GM21619 (cell line): ENCODE data around the gene TMEM240.
"Not testable (repeated sequence)": the region's sequence is repeated elsewhere in the genome, so short reads cannot be mapped to it uniquely, and the experiment has no call there.

Source experiments
- ATAC-seq: cut with Tn5 transposase; IDR thresholded peaks from one replicate; pipeline ENCODE4 v1.9.1; 2021; ENCODE audit not compliant: unreplicated experiment

TMEM240 gene

DNA sequence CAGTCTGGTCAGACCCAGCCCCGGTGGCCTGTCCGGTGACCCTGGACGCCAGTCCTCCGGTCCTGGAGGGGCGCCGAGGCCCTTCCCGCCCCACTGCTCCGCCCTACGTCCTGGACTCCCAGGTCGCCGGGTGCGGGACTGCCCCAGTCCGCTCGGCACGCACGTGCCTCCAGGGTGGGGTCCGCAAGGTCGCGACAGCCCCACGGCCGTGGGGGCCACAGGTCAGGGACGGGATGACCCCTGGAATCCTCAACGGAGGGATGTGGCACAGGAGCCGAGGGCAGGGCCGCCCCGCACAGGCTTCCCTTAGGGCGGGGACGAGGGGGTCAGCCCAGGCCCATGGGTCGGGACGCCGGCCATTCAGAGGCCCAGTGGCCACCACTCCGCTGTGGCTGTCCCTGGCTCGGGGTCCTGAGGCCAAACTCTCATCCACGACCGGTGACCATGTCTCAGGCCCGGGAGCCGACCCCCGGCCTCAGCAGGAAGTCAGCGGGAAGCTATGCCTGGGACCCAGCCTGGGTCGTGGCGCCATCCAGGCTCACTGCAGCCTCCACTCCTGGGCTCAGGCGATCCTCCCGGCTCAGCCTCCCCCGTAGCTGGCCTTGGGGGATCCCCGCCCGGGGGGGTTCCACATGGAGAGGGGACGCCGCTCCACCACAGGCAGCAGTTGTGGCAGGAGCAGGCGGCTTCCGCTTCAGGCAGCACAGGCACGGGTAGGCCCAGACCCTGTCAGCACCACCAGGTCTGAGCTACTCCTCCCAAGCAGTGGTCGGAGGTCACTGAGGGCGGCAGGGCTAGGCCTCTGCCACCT lies 599 bp upstream of the TMEM240 start:
- no peak for ATAC-seq

DNA sequence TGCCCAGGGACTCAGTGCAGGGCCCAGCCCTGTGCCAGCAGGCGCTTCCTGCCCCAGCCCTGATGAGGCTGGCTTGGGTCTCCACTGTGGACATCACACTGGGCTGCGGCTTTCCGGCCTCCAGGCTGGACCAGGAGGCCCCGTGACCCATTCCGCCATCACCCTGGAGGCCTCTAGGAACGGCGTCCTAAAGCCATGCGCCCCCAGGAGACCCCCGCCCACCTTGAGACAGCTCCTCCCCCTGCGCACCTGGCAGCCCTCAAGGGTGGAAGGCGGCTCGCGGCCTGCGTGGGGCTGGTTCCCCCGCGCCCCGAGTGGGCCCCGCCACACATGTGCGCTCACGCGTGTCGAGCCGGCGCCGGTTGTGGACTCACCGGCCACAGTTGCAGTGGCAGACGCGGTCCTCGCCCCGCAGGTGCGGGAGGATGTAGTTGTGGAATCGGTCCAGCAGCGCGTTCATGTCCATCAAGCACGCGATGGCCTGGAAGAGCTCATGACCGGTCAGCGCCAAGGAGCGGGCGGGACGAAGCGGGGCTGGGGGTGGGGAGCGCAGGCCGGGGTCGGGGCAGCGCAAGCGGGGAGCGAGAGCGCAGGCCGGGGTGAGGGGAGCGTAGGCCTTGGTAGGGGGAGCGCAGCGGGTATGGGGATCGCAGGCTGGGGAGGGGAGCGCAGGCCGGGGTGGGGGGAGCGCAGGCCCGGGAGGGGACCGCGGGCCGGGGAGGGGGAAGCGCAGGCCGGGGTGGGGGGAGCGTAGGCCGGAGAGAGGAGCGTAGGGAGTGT lies 924 bp downstream of the TMEM240 start:
- ATAC-seq = no peak

- ATAC-seq = no peak
These were observed 1.5 kb downstream of the TMEM240 start for GRCh38 chr1:1538989-1539309.

DNA sequence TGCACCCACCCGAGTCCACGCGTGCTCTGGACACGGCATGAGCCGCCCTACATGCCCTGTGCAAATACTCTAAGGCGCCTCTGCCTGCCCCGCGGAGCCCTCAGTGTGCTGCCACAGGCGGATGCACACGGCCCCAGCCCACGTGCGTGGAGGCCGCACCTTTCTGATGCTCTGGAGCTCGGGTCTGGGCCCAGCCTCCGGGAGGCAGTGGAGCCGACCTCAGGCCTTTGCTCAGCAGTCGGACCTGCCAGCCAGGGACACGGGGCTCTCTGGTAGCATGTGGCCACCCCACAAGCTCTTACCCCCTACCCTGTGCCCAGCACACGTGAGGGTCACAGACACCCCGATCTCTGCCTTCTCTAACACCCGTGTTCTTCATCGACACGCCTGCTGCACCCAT lies 2.1 kb downstream of the TMEM240 start:
- ATAC-seq = no peak

GRCh38 chr1:1537626-1538250 lies 2.7 kb downstream of the TMEM240 start:
- no peak for ATAC-seq

GRCh38 chr1:1536938-1537546 lies 3.4 kb downstream of the TMEM240 start:
- ATAC-seq = no peak

GRCh38 chr1:1536019-1536937 lies 4.1 kb downstream of the TMEM240 start:
- ATAC-seq = no peak

DNA sequence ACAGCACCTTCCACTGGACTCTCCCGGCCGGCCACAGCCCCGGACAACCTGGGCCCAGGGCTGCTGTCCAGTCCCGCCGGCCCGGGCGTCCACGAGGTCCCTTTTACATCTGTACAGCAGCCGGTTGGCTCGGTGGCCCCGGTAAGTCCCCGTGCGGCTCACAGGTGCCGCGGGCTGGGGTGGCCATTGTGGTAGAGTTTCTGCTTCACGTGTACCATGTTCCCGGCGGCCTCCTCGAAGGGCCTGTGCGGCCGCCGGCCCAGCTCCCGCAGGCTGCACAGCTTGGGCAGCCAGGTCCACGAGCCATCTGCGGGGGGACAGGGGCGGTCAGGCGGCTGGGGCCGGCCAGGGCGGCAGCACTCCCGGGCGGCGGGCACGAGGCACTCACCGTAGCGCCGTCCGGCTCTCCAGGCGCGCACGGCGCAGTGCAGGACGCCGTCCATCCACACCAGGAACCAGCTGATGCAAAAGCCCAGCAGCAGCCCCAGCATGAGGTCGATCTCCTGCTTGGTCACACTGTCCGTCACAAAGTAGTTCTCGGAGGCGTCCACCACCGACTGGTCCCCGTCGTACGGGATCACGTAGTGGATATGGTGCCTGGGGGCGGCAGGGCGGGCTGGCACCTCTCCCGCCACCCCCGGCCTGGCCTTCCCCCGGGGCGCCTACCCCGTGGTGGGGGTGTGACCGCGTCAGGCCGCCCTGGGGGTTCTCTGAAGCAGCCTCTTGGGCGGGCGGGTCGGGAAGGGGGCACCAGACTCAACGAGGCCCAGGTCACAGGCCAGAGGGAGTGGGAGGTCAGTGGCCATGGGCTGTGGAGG lies 5.0 kb downstream of the TMEM240 start:
- ATAC-seq = no peak

- no peak for ATAC-seq
These were observed 5.8 kb downstream of the TMEM240 start for GRCh38 chr1:1534401-1535154.

GRCh38 chr1:1533894-1534291 lies 6.5 kb downstream of the TMEM240 start:
- not testable (repeated sequence) for ATAC-seq

GRCh38 chr1:1533176-1533893 lies 7.1 kb downstream of the TMEM240 start:
- not testable (repeated sequence) for ATAC-seq

DNA sequence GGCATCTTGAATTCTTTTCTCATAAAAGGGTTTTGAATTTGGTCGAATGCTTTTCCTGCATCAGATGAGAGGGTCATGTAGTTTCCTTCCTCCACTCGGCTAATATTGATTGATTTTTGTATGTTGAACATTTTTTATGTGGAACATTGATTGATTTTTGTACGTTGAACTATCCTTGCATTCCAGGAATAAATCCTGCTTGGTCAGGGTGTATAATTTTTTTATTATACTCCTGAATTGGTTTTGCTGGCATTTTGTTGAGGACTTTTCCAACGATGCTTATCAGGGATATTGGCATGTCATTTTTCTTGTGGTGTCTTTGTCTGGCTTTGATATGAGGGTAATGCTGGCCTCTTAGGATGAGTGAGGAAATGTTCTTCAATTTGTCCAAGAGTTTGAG lies 8.5 kb downstream of the TMEM240 start:
- ATAC-seq = no peak

DNA sequence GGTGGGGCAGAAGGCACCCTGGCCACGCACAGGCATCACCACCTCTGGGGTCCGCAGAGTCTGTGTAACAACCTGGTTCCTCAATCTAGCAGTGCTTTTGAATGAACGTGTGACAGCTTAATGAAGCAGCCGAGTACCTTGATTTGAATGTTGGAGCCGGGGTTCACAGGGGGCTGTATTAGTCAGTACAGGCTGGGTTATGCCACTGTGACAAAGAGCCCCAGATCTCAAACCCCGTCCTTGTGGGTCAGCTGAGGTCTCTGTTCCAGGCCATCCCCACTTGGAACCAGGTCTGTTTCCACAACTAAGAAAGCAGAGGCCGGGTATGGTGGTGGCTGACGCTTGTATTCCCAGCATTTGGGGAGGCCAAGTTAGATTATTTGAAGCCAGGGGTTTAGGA lies 10.5 kb downstream of the TMEM240 start:
- ATAC-seq = no peak

DNA sequence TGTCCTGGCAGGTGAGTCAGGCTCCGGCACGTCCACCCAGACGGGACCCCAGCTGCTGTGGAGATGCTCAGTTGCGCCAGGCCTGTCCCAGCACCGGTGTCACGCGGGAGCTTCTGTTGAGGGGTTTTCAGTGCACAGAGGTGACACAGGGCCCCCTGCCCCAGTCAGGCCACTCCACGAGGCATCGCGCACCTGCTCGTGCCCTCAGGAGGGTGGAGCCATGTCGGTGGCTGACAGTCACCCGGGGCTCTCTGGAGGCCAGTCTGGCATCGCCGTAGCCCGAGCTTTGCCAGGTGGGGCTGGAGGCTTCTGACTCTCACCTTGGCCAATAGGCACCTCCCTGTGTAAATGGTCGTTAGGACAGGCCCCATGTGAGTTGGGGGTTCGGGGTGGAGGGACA lies 11.1 kb downstream of the TMEM240 start:
- ATAC-seq = no peak

GRCh38 chr1:1528301-1529267 lies 11.8 kb downstream of the TMEM240 start:
- no peak for ATAC-seq

DNA sequence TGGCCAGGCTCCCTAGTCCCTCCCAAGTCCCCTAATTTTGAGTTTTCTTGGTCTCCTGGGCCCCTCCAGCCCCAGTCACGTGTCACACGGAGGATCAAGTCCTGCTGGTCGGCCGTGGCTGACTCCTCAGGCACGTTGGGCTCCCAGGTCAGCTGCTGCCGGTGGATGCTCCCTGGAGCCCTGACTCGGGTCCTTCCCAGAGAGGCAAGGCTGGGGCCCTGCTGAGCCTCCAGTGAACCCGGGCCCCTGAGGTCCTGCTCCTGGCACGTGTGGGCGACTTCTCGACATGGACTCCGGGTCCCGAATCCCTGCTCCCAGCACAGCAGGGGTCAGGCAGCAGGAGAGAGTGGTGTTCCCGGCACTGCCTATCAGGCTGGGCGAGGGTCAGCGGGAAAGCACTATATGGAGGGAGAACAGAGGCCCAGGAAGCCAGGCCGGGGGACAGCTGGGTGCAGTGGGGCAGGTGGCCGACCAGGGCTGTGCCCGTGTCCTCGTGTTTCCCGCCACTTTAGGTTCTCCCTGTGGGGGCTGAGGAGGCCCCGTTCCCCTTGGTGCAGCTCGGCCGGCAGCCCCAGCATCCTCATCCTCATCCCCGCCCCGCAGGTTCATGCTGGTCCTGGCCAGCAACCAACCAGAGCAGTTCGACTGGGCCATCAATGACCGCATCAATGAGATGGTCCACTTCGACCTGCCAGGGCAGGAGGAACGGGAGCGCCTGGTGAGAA lies 13.2 kb downstream of the TMEM240 start:
- ATAC-seq = no peak

GRCh38 chr1:1526476-1526875 lies 13.9 kb downstream of the TMEM240 start:
- not testable (repeated sequence) for ATAC-seq
